GM23248 (cell line): ENCODE measurements around the gene ATP2C1. TPM values are rescaled to one million over a fixed set of nuclear protein-coding genes. Genes with fewer than 3 reads are reported as not detected.

ENCODE experiments used
- DNase-seq: peaks from one replicate; pipeline ENCODE4 v3.0.0-alpha.2; 2015
- H2AFZ ChIP-seq: fragments of 200-600 bp; sonication (generic); 2 replicates; pipeline ENCODE4 v1.6.1; 2016; ENCODE audit warnings: antibody characterized with exemption
- H3F3A ChIP-seq: fragments of 200-600 bp; sonication (generic); 2 replicates; pipeline ENCODE4 v1.6.1; 2016; ENCODE audit warnings: mild to moderate bottlenecking, antibody characterized with exemption, mixed run types; ENCODE audit not compliant: insufficient read depth
- H3K27ac ChIP-seq: fragments of 200-600 bp; sonication (generic); 2 replicates; pipeline ENCODE4 v1.5.1; 2016; ENCODE audit warnings: mild to moderate bottlenecking
- H3K27me3 ChIP-seq: fragments of 200-600 bp; sonication (generic); replicated peaks from 2 replicates; pipeline ENCODE4 v1.6.1; 2016; ENCODE audit warnings: mild to moderate bottlenecking; ENCODE audit not compliant: insufficient read depth
- H3K36me3 ChIP-seq: fragments of 200-600 bp; sonication (generic); 2 replicates; pipeline ENCODE4 v1.6.1; 2016; ENCODE audit warnings: low read depth, mild to moderate bottlenecking
- H3K4me1 ChIP-seq: fragments of 200-600 bp; sonication (generic); 2 replicates; pipeline ENCODE4 v1.6.1; 2016; ENCODE audit warnings: mild to moderate bottlenecking; ENCODE audit not compliant: insufficient read depth
- H3K4me2 ChIP-seq: fragments of 200-600 bp; sonication (generic); one replicate; pipeline ENCODE4 v1.6.1; 2016; ENCODE audit warnings: mild to moderate bottlenecking; ENCODE audit not compliant: unreplicated experiment
- H3K4me3 ChIP-seq: fragments of 200-600 bp; sonication (generic); 2 replicates; pipeline ENCODE4 v1.5.1; 2016; ENCODE audit warnings: mild to moderate bottlenecking
- H3K79me2 ChIP-seq: fragments of 200-600 bp; sonication (generic); 2 replicates; pipeline ENCODE4 v1.6.1; 2016; ENCODE audit warnings: mild to moderate bottlenecking; ENCODE audit not compliant: insufficient read depth
- H3K9ac ChIP-seq: fragments of 200-600 bp; sonication (generic); 2 replicates; pipeline ENCODE4 v1.6.1; 2016; ENCODE audit warnings: mild to moderate bottlenecking
- H3K9me2 ChIP-seq: fragments of 200-600 bp; sonication (generic); 2 replicates; pipeline ENCODE4 v1.6.1; 2016; ENCODE audit warnings: mixed run types, mild to moderate bottlenecking, moderate library complexity; ENCODE audit not compliant: insufficient read depth
- H3K9me3 ChIP-seq: fragments of 200-600 bp; sonication (generic); one replicate; pipeline ENCODE4 v1.6.1; 2017; ENCODE audit warnings: low read depth
- H4K20me1 ChIP-seq: fragments of 200-600 bp; sonication (generic); 2 replicates; pipeline ENCODE4 v1.6.0; 2016; ENCODE audit not compliant: insufficient read depth
- EZH2 ChIP-seq: fragments of 200-600 bp; sonication (generic); IDR thresholded peaks from 2 replicates; pipeline ENCODE4 v1.6.1; 2018; ENCODE audit warnings: antibody characterized with exemption, mild to moderate bottlenecking; ENCODE audit not compliant: insufficient read depth, poor library complexity, severe bottlenecking
- EZH2phosphoT487 ChIP-seq: fragments of 200-600 bp; sonication (generic); IDR thresholded peaks from 2 replicates; pipeline ENCODE4 v1.6.1; 2018; ENCODE audit warnings: antibody characterized with exemption, moderate library complexity, mild to moderate bottlenecking, low read depth; ENCODE audit not compliant: insufficient read depth
- WGBS, 2 experiments: methylation state at CpG; one replicate each; pipeline ENCODE4 v1.1.6; 2015 to 2017; ENCODE audit warnings: low lambda C conversion rate in 2 of 2, low coverage in 1 of 2; ENCODE audit errors: missing lambda C conversion rate in 2 of 2; 5-methylcytosine and 5-hydroxymethylcytosine counted together
- in situ Hi-C: fragments of 300-500 bp; cut with MboI; formaldehyde crosslinking; loops from 2 replicates; pipeline ENCODE4 v1.15.0; 2020
- polyA plus RNA-seq: library from polyadenylated mRNA; unstranded; fragments of >200 nt; fragmentation: Nextera tagmentation; extraction: Ambion mirVana; gene quantifications from 2 replicates; pipeline ENCODE4 v1.2.1, GENCODE V29; 2016
- total RNA-seq: library from RNA; depleted of rRNA; stranded (reverse); fragments of >200 nt; shearing (Covaris generic); gene quantifications from 2 replicates; pipeline ENCODE4 v1.2.3, GENCODE V29; 2014

The ATP2C1 gene
- total and polyA plus RNA-seq, 2 experiments from 2014 or later: 73.6 to 74.7 TPM

DNA sequence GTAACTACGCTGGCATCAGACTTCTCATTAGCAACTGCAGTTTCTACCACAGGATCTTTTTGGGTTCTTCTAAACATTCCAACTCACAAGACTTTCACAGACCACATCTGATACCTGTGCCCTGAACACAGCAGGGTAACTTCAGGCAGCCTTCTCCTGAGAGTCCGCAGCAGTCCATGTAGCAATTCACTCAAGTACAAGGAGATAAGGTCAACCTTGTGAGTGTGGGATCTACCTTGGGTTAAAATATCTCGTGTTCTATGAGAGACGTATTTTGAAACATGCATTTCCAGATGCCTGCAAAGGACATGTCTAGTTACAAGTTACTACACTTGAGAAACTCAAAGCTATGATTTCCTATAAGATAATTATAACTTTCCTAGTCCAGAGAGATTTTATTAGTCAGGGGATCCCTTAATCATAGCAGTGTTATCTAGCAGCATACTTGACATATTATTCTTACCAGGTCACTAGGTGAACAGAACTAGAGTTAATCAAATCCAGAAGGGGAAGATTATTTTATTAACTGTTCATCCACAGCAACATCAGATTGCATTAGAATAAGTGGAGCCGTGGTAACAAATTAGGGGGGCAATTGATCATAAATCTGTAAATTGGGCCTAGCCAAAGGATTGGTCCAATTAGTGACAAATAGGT is 66.4 kb downstream of the ATP2C1 start:
- H3K4me2 ChIP-seq: peak overlapping the region; percentile 44
- DNase-seq: peak; percentile 63
- no peaks in the 10 kb centered on the region for H3K79me2 ChIP-seq
- peaks cover 32% of the 10 kb centered on the region for H3K36me3 ChIP-seq
- H3K9me3 ChIP-seq: no peaks in the 10 kb centered on the region
- WGBS, 2 experiments: 78 to 81% methylated on average over 5 of the region's 5 CpGs
- H3K27me3 ChIP-seq: no peaks in the 10 kb centered on the region
- peaks cover 49% of the 10 kb centered on the region for H3K4me1 ChIP-seq
- TF ChIP-seq EZH2phosphoT487: no peak
- TF ChIP-seq EZH2: no peak
- H4K20me1 ChIP-seq: no peaks in the 10 kb centered on the region
- in situ Hi-C loops: no loop called here
- peak overlapping the region; percentile 42 for H3K27ac ChIP-seq
- H3K9me2 ChIP-seq: no peaks in the 10 kb centered on the region
- H3K9ac ChIP-seq: no peak overlapping the region
- H3K4me3 ChIP-seq: no peak overlapping the region
- peaks cover 39% of the 10 kb centered on the region for H3F3A ChIP-seq
- H2AFZ ChIP-seq: no peak overlapping the region

DNA sequence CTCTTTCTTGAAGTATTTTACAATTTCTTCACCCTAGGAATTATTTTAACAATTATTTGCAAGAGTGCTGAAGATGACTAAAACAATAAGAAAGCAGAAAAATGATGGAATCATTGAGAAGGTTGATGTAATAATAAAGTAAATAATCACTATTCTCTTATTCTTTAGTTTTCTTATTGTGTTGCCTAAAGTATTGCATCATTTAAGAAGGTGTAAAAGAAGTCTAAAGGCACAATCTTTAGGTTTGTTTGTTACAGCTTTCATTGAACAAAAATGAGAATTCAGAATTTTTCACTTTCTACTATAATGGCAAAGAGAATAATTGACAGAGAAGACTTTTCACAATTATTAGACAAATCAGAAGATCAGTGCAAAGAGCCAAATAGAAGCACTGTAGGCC is 67.6 kb downstream of the ATP2C1 start:
- Histone ChIP-seq H3K79me2 (no peaks in the 10 kb centered on the region), H3K9me2 (no peaks in the 10 kb centered on the region), H3K36me3 (peaks cover 31% of the 10 kb centered on the region), H3K27me3 (no peaks in the 10 kb centered on the region), H3F3A (peaks cover 39% of the 10 kb centered on the region), H3K9ac (no peak overlapping the region), H2AFZ (no peak overlapping the region), H3K4me2 (no peak overlapping the region), H3K9me3 (no peaks in the 10 kb centered on the region), H3K4me3 (no peak overlapping the region), H3K27ac (no peak overlapping the region), H3K4me1 (peaks cover 49% of the 10 kb centered on the region), H4K20me1 (no peaks in the 10 kb centered on the region)
- in situ Hi-C loops: no loop called here
- TF ChIP-seq EZH2 (no peak), EZH2phosphoT487 (no peak)
- DNase-seq: no peak

DNA sequence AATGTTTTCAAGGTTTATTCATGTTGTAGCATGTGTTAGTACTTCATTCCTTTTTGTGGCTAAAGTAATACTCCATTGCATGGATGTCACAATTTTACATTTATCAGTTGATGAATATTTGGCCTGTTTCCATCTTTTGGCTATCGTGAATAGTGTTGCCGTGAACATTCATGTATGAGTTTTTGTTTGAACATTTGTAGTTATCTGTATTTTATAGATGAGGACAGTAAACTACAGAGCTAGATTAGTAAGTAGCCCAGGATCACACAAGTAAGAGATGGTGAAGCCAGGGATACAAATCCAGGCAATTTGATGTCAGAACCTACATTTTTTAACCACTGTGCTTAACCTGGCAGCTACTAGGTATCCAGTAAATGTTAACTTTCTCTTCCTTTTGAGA is 69.6 kb downstream of the ATP2C1 start:
- H3K27ac ChIP-seq: peak overlapping the region; percentile 95
- H3K36me3 ChIP-seq: peaks cover 19% of the 10 kb centered on the region
- H2AFZ ChIP-seq: no peak overlapping the region
- no peaks in the 10 kb centered on the region for H4K20me1 ChIP-seq
- 76 to 80% methylated on average over 2 of the region's 2 CpGs for WGBS, 2 experiments
- no peaks in the 10 kb centered on the region for H3K27me3 ChIP-seq
- peak; percentile 14 for DNase-seq
- H3K79me2 ChIP-seq: no peaks in the 10 kb centered on the region
- H3K9ac ChIP-seq: peak overlapping the region; percentile 60
- peaks cover 42% of the 10 kb centered on the region for H3F3A ChIP-seq
- H3K9me2 ChIP-seq: no peaks in the 10 kb centered on the region
- H3K4me1 ChIP-seq: peaks cover 60% of the 10 kb centered on the region
- no peak for TF ChIP-seq EZH2phosphoT487
- H3K4me2 ChIP-seq: peak overlapping the region; percentile 53
- H3K4me3 ChIP-seq: peak overlapping the region; percentile 23; the same call in 1 of the 2 replicates
- H3K9me3 ChIP-seq: no peaks in the 10 kb centered on the region
- in situ Hi-C loops: no loop called here

DNA sequence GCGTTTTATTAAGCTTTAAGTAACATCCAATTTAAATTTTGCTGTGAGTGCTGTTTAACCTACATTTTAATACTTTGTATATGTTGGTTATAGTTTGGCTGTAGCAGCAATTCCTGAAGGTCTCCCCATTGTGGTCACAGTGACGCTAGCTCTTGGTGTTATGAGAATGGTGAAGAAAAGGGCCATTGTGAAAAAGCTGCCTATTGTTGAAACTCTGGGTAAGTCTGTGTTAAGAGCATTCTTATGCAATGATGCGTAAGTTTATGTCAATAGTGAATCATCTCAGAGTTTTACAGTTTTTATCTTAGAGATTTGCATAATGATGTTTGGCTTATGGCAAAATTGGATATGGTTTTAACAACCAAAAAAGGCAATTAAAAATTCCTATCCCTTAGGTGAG is 70.0 kb downstream of the ATP2C1 start:
- Histone ChIP-seq H3K36me3 (peaks cover 19% of the 10 kb centered on the region), H3K9me2 (no peaks in the 10 kb centered on the region), H3K27ac (peak overlapping the region; percentile 95), H3K4me1 (peaks cover 63% of the 10 kb centered on the region), H3K4me3 (peak overlapping the region; percentile 23; the same call in 1 of the 2 replicates), H3F3A (peaks cover 43% of the 10 kb centered on the region), H3K9ac (peak overlapping the region; percentile 60), H3K27me3 (no peaks in the 10 kb centered on the region), H3K79me2 (no peaks in the 10 kb centered on the region), H3K9me3 (no peaks in the 10 kb centered on the region), H2AFZ (no peak overlapping the region), H3K4me2 (peak overlapping the region; percentile 59), H4K20me1 (no peaks in the 10 kb centered on the region)
- in situ Hi-C loops: no loop called here
- 31% methylated on average over 3 of the region's 3 CpGs for WGBS, 2 experiments
- peak; percentile 90 for TF ChIP-seq EZH2phosphoT487
- TF ChIP-seq EZH2: no peak
- peak; percentile 95 for DNase-seq
